GM13976 (cell line): Measurements from ENCODE around the gene ACKR3.

Source experiments
- DNase-seq: peaks from one replicate; pipeline ENCODE4 v3.0.0; 2012; ENCODE audit warnings: low spot score
- CTCF ChIP-seq: IDR thresholded peaks from 2 replicates; pipeline ENCODE4 v1.5.1; 2012; ENCODE audit warnings: borderline replicate concordance, mild to moderate bottlenecking; ENCODE audit not compliant: insufficient read depth; ENCODE audit errors: extremely low read depth, missing control alignments, control extremely low read depth
- in situ Hi-C: fragments of 300-500 bp; cut with MboI; formaldehyde crosslinking; loops from one replicate; pipeline ENCODE4 v1.12.0; 2022; ENCODE audit warnings: low sequenced_read_pairs, mixed read lengths, inconsistent platforms; ENCODE audit not compliant: unreplicated experiment

The ACKR3 gene

GRCh38 chr2:236627841-236628240 lies 58.2 kb downstream of the ACKR3 start:
- TF ChIP-seq CTCF = no peak
- in situ Hi-C loops = no loop called here

GRCh38 chr2:236628256-236628901 lies 58.8 kb downstream of the ACKR3 start:
- no peak for DNase-seq
- no peak for TF ChIP-seq CTCF
- in situ Hi-C loops = no loop called here

More at GRCh38 chr2:236627841-236628240, 58.2 kb downstream of the ACKR3 start:
- DNase-seq = no peak

DNA sequence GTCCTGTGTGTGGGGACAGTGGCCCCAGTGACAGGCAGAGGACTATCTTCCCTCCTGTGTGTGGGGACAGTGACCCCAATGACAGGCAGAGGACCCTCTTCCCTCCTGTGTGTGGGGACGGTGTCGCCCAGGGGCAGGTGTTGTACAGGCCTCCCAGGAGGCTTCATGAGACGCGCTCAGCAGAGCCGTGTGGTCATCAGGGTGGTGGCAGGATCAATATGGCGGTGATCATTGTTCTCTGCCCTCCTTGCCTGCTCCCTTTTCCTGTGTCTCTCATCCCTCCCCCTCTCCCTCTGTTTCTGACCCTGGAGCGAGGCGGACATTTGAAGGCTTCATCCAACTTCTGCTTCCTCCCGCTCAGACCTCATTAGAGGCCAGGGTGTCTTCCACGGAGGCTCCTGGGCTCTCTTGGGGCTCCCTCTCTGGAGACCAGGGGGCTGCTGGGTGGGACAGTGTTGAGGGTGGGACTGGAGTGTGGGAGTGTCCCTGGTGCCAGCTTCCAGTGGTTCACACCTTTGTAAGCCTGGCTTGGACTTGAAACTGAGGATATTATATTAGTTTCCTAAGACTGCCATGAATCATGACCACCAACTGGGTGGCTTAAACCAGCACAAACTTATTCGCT lies 59.5 kb downstream of the ACKR3 start:
- TF ChIP-seq CTCF = no peak
- in situ Hi-C loops = no loop called here
- no peak for DNase-seq

GRCh38 chr2:236629961-236630872 lies 60.6 kb downstream of the ACKR3 start:
- DNase-seq = no peak
- in situ Hi-C loops = no loop called here
- no peak for TF ChIP-seq CTCF

DNA sequence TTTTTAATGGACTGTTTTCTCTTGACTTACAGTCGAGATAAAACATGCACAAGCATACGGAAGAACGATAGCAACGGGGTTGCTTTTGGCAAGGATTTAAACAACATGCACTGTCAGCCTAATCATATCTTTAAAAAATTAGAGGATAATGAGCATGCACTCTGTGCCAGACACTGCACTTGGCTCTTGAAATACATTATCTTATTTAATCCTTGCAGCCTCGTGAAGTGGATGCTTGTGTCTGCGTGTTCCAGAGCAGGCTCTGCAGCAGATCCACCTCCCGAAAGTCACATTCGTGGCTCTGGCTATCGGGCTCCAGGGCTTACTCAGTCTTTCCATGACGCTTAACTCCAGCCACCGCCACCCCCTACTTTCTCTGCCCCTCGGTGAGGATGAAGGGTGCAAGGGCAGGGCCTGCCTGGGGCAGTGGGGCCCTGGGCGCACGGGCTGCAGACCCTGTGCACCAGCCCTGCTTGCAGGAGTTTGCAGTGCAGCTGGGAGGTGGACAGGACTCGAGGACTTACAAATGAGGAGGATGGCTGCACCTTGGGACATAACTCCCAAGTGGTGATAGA lies 61.7 kb downstream of the ACKR3 start:
- no peak for DNase-seq
- in situ Hi-C loops = no loop called here
- no peak for TF ChIP-seq CTCF

DNA sequence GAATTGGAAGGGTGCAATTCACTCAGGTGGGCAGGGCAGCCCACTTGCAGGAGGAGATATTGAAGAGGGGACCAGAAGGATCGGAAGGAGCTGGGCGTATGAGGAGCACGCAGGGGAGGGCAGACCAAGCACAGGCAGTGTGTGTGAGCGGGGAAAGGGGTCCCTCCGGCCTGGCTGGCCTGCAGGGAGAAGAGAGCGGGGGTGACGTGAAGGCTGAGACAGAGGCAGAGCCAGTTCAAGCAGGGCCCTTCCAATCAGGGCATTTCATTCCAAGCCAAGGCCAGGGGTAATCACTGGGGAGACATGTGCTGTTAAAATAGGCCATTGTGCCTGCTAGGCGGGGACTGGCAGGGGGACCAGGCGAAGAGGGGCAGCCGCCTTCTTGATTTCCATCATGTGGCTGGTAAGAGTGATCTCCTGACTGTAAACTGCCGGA lies 62.2 kb downstream of the ACKR3 start:
- in situ Hi-C loops = no loop called here
- TF ChIP-seq CTCF = no peak
- no peak for DNase-seq
